Neural cell (in vitro differentiated cells): ENCODE measurements around the gene SPOCD1.

Source experiments
- EZH2 ChIP-seq: fragments of 200-600, 300-800 bp; shearing (Covaris generic), sonication (generic); IDR thresholded peaks from 2 replicates; pipeline ENCODE4 v1.6.1; 2014; ENCODE audit warnings: antibody characterized with exemption, low read length, borderline replicate concordance, mild to moderate bottlenecking; ENCODE audit not compliant: insufficient read depth, poor library complexity, severe bottlenecking
- POLR2AphosphoS5 ChIP-seq: IDR thresholded peaks from 2 replicates; pipeline ENCODE4 v1.6.1; 2012
- RAD21 ChIP-seq: fragments of 450-650 bp; conservative IDR thresholded peaks from 2 replicates; pipeline ENCODE4 v1.6.1; 2014; ENCODE audit warnings: antibody characterized with exemption, mild to moderate bottlenecking, moderate library complexity
- SMC3 ChIP-seq: fragments of 450-650 bp; conservative IDR thresholded peaks from 2 replicates; pipeline ENCODE4 v1.6.1; 2014; ENCODE audit warnings: antibody characterized with exemption, mild to moderate bottlenecking, moderate library complexity; ENCODE audit not compliant: poor library complexity
- TAF1 ChIP-seq: IDR thresholded peaks from 2 replicates; pipeline ENCODE4 v1.6.1; 2012; ENCODE audit warnings: low read depth
- TF ChIP-seq, protein P1 (sequence below): fragments of 450-650 bp; IDR thresholded peaks from 2 replicates; pipeline ENCODE4 v1.5.1; 2014; ENCODE audit warnings: antibody characterized with exemption, mild to moderate bottlenecking, moderate library complexity; ENCODE audit not compliant: poor library complexity, severe bottlenecking
- TF ChIP-seq, protein P2 (sequence below): IDR thresholded peaks from 2 replicates; pipeline ENCODE4 v1.6.1; 2012; ENCODE audit warnings: borderline replicate concordance

DNA sequence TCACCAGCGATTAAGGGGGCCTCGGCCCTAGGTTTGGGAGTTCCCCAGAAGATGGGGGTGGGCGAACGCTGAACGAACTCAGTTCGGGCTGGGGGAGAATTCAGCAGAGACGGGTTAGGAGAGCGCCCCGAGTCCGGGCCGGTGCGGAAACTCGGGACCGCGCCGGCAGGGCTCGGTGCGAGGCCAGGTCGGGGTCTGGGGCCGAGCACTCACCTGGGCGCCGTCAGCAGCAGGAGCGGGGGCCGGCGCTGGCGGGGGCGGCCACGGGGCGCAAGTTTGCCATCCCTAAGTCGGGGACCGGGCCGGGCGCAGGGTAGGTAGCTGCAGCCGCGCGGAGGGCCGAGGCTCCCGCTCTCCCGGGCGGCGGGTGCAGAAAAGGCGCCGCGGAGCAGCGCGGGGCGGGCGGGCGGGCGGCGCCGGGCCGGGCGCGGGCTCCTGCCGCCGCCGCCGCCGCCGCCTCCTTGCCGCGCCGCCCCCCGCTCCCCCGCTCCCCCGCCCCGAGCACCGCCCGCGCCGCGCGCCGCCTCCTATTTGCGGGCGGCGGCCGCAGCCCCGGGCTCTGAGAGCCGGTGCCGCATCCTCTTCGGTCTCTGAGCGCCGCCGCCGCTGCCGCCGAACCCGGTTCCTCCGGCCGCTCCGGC lies 52.0 kb downstream of the SPOCD1 start:
- TF ChIP-seq, protein P1, sequence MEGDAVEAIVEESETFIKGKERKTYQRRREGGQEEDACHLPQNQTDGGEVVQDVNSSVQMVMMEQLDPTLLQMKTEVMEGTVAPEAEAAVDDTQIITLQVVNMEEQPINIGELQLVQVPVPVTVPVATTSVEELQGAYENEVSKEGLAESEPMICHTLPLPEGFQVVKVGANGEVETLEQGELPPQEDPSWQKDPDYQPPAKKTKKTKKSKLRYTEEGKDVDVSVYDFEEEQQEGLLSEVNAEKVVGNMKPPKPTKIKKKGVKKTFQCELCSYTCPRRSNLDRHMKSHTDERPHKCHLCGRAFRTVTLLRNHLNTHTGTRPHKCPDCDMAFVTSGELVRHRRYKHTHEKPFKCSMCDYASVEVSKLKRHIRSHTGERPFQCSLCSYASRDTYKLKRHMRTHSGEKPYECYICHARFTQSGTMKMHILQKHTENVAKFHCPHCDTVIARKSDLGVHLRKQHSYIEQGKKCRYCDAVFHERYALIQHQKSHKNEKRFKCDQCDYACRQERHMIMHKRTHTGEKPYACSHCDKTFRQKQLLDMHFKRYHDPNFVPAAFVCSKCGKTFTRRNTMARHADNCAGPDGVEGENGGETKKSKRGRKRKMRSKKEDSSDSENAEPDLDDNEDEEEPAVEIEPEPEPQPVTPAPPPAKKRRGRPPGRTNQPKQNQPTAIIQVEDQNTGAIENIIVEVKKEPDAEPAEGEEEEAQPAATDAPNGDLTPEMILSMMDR, result no peak
- no peak for TF ChIP-seq EZH2
- TF ChIP-seq RAD21, result no peak
- no peak for TF ChIP-seq POLR2AphosphoS5
- TF ChIP-seq TAF1, result no peak
- TF ChIP-seq, protein P2, sequence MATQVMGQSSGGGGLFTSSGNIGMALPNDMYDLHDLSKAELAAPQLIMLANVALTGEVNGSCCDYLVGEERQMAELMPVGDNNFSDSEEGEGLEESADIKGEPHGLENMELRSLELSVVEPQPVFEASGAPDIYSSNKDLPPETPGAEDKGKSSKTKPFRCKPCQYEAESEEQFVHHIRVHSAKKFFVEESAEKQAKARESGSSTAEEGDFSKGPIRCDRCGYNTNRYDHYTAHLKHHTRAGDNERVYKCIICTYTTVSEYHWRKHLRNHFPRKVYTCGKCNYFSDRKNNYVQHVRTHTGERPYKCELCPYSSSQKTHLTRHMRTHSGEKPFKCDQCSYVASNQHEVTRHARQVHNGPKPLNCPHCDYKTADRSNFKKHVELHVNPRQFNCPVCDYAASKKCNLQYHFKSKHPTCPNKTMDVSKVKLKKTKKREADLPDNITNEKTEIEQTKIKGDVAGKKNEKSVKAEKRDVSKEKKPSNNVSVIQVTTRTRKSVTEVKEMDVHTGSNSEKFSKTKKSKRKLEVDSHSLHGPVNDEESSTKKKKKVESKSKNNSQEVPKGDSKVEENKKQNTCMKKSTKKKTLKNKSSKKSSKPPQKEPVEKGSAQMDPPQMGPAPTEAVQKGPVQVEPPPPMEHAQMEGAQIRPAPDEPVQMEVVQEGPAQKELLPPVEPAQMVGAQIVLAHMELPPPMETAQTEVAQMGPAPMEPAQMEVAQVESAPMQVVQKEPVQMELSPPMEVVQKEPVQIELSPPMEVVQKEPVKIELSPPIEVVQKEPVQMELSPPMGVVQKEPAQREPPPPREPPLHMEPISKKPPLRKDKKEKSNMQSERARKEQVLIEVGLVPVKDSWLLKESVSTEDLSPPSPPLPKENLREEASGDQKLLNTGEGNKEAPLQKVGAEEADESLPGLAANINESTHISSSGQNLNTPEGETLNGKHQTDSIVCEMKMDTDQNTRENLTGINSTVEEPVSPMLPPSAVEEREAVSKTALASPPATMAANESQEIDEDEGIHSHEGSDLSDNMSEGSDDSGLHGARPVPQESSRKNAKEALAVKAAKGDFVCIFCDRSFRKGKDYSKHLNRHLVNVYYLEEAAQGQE, result no peak
- no peak for TF ChIP-seq SMC3
